GM19025 (cell line): ENCODE results near the gene OR52L1.
"Not testable (repeated sequence)": the region's sequence is repeated elsewhere in the genome, so short reads cannot be mapped to it uniquely, and the experiment has no call there.

Experiments used
- ATAC-seq: cut with Tn5 transposase; IDR thresholded peaks from one replicate; pipeline ENCODE4 v1.9.1; 2021; ENCODE audit warnings: mild to moderate bottlenecking, low read depth, moderate library complexity; ENCODE audit not compliant: unreplicated experiment

OR52L1 gene

GRCh38 chr11:5986885-5987284 is at the start of gene OR52L1:
Gene OR52L1, minus strand, starts transcription at chr11:5986985. Its CDS starts 55 bp downstream, at chr11:5986930.
- ATAC-seq, result no peak

- no peak for ATAC-seq
Observed at GRCh38 chr11:6030708-6031405, 44.1 kb upstream of the OR52L1 start, which contains the start of gene OR56A1. Gene OR56A1, minus strand, starts transcription at chr11:6030758. Its CDS starts 3,066 bp downstream, at chr11:6027692.

DNA sequence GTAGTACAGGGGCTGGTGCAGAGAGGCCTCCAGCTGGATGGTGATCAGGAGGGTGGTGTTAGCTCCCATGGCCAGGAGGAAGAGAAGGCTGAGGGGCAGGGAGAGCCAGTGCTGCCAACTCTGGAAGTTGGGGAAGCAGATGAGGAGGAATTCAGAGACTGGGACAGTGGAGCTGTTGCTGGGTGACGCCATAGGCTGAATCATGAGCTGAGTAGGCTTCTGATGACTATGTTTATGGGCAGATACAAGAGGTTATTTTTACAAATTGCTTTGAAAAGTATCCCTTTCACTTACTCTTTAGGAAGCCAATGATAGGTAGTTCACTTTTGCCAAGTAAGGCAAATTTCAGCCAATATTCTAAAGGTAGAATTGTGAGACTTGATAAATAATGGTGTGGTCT is 40.7 kb upstream of the OR52L1 start:
- no peak for ATAC-seq

DNA sequence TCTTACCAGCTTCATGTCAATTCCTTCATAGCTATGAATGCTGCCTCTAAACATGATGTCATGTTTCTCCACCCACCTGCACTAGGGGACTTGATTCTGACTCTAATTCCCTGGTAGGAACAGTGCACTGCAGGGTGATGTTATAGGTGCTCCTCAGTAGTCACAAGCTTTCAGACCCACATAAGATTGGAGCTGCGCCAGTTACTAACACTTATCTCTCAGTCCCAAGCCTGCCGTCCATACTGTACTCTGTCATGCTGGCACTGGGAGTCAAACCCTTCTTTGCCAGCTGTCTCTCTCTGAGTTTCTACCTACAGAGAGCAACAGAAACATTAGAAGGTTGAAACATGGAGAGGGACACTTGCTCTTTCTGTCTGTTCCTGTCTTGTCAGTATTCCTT is 38.3 kb upstream of the OR52L1 start:
- no peak for ATAC-seq

GRCh38 chr11:6022956-6023355 is 36.2 kb upstream of the OR52L1 start:
- no peak for ATAC-seq

DNA sequence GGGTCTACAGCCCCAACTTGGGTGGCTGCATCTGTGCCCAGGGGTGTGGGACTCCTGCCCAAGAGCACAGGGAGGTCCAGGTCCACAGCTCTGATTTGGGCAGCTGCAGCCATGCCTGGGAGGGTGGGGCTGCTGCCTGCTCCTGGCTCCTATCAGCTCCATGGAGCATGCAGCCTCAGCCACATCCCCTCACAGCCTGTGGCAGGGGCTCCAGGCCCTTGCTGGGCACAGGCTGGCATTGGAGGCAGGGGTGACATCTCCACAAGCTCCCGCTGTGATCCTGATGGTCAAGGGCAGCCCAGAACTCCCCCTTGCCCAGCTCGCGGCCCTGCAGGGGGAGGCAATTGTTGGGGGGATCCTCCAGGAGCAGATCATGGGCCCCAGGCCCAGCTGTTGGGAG is 26.3 kb upstream of the OR52L1 start:
- ATAC-seq, result no peak

- no peak for ATAC-seq
Observed at GRCh38 chr11:6012035-6012668, 25.4 kb upstream of the OR52L1 start.

DNA sequence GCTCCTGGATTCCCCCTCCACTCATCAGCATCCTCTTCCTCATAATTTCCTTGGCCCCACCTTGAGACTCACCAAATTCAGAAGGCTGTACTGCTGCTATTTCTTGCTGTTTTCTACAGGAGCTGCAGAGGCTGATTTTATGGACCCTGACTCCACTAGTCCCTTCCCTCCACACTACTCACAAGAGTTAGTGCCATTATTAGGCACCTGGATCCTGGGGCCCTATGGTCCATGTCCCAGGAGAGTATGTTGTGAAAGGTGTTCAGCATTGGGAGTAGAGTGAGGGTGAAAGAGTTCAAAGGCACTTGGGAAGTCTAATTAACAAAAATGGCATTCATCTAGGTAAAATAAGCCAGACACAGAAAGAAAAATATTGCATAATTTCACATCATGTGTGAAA is 20.1 kb upstream of the OR52L1 start, which contains the start of gene OR56A4:
OR56A4 (minus strand) TSS at position 101 of the 400 bp plus-strand sequence. CDS start 3,954 bp downstream, outside the sequence.
- ATAC-seq, result no peak

DNA sequence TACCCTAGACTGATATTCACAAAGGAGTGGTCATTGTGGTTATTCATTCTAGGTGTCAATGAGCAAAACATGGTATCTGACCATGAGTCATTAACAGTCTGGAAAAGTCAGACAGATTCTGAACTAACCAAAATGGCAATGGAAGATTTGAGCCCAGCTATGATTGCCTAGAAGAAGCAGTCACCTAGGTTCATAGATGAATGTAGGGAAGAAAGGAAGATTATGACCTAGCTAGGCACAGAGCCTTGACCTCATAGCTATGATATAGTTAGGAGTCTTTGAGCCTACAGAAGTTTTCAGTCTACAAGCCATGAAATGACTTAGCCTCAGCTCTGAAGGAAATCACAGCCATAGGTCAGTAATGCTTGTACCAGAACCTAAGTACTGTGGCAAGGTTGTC is 19.6 kb upstream of the OR52L1 start:
- no peak for ATAC-seq

DNA sequence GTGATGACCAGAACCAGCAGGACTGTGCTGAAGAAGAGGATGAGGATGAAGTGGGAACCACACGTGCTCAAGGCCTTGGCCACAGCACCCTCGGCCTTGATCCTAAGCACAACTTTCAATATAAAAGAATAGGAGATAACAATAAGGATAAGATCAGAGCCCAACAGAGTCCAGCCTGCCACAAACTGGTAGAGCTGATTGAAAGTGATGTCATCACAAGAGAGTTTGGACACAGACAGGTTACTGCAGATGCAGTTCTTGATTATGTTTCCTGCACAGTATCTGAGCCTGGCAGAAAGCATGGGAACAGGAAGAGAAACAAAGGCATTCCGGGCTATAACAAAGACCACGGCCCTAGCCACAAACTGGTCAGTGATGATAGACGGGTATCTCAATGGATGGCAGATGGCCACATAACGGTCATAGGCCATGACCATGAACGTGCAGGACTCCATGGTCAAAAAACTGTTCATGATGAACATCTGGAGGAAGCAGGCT is 15.5 kb upstream of the OR52L1 start:
- no peak for ATAC-seq

DNA sequence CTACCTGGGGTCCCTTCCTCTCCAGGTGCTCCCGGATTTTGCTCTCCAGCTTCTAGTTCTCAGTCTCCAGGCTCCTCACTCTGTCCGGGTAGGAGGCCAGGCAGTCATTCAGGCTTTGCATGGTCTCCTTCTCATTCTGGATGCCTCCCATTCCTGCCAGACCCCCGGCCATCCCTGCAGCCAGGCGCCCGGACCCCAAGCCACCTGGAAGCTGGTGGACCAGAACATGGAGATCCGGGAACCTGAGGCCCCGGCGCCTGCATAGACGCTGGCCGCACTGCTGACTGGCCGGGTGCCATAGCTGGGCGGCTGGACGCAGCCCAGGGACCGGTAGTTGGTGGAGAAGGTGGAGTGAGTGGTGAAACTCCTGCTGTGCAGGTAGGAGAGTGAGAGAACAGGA is 8.0 kb upstream of the OR52L1 start:
- ATAC-seq, result no peak

GRCh38 chr11:5992604-5993251 is 5.9 kb upstream of the OR52L1 start:
- ATAC-seq, result no peak

- ATAC-seq, result no peak
Observed at GRCh38 chr11:5992150-5992549, 5.4 kb upstream of the OR52L1 start.

GRCh38 chr11:5989203-5989602 is 2.4 kb upstream of the OR52L1 start:
- no peak for ATAC-seq

- no peak for ATAC-seq
Observed at GRCh38 chr11:5983443-5983842, 3.3 kb downstream of the OR52L1 start.

GRCh38 chr11:5973530-5973929 is 13.3 kb downstream of the OR52L1 start:
- no peak for ATAC-seq

- no peak for ATAC-seq
Observed at GRCh38 chr11:5968394-5968793, 18.4 kb downstream of the OR52L1 start, which contains the start of gene OR56A5. Gene OR56A5, minus strand, starts transcription at chr11:5968494. Its CDS starts 0 bp downstream, at chr11:5968494.

DNA sequence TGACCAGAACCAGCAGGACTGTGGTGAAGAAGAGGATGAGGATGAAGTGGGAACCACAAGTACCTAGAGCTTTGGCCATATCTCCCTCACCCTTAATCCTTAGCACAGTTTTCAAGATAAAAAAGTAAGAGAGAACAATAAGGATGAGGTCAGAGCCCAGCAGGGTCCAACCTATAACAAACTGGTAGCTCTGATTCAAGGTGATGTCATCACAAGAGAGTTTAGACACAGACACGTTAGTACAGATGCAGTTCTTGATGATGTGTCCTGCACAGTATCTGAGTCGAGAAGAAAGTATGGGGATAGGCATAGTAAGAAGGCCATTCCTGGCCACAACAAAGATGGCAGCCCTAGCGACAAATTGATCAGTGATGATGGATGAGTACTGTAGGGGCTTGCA is 19.1 kb downstream of the OR52L1 start:
- no peak for ATAC-seq

GRCh38 chr11:5966958-5967357 is 19.8 kb downstream of the OR52L1 start:
- no peak for ATAC-seq

- not testable (repeated sequence) for ATAC-seq
Observed at GRCh38 chr11:5960704-5961320, 26.0 kb downstream of the OR52L1 start.

GRCh38 chr11:5955586-5955985 is 31.2 kb downstream of the OR52L1 start:
- no peak for ATAC-seq
